Measurements from ENCODE around the gene ATP2A1.

DNA sequence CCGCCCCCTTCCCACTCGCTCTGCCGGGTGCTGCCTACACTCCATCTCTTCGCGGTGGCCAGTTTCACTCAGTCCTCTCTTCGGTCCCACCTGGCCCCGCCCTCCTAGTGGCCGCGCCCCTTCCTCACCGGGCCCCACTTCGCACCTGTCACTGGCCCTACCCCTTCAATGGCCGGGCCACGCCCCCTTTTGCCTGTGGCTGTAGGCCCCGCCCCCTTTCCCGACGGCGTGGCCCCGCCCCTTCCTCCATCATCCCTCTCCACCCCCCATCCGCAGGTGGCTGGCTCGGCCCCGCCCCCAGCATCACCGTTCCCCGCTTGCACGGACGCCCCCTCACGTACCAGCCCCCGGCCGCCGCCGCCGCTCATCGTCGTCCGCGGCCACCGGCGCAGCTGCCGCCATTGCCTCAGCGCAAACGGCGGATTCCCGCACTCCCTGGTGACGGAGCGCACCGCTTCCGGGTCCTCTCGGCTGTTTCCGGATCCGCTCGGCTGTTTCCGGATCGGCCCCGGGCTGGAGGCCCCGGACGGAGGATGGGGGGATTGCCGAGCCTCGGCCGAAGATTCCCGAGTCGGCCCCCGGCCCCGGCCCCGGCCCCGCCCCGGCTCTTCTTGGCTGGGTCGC, 46.6 kb downstream of the ATP2A1 start, which contains the start of gene RABEP2:
- TF ChIP-seq SIX1 (CRISPR knock-in tag; IDR thresholded peaks at IDR 0.05; ENCODE audit: borderline replicate concordance) (no peak), AGO2 (optimal IDR thresholded peaks at IDR 0.05; ENCODE audit: low read depth, low read length) (no peak), TARDBP (CRISPR knock-in tag; IDR thresholded peaks at IDR 0.05) (no peak)
- TF ChIP-seq, protein P1, sequence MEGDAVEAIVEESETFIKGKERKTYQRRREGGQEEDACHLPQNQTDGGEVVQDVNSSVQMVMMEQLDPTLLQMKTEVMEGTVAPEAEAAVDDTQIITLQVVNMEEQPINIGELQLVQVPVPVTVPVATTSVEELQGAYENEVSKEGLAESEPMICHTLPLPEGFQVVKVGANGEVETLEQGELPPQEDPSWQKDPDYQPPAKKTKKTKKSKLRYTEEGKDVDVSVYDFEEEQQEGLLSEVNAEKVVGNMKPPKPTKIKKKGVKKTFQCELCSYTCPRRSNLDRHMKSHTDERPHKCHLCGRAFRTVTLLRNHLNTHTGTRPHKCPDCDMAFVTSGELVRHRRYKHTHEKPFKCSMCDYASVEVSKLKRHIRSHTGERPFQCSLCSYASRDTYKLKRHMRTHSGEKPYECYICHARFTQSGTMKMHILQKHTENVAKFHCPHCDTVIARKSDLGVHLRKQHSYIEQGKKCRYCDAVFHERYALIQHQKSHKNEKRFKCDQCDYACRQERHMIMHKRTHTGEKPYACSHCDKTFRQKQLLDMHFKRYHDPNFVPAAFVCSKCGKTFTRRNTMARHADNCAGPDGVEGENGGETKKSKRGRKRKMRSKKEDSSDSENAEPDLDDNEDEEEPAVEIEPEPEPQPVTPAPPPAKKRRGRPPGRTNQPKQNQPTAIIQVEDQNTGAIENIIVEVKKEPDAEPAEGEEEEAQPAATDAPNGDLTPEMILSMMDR (CRISPR knock-in tag; IDR thresholded peaks at IDR 0.05): no peak

Measured in HepG2 (cell line).